Keratinocyte (primary cell): ENCODE results near the gene R3HDM2. TPM values are rescaled to one million over a fixed set of nuclear protein-coding genes. Genes with fewer than 3 reads are reported as not detected.

ENCODE experiments used
- DNase-seq: peaks from one replicate; pipeline ENCODE4 v3.0.0-alpha.2; 2011; ENCODE audit warnings: low read depth, missing footprints, low spot score
- FAIRE-seq: peaks from 2 replicates; lab custom pipeline; 2011; peaks lifted over from hg19 to GRCh38; lab: Jason Lieb, UNC
- H2AFZ ChIP-seq: 2 replicates; pipeline ENCODE4 v1.6.0; 2012; ENCODE audit warnings: low read length, control low read depth, inconsistent platforms; ENCODE audit not compliant: control insufficient read depth
- H3K27ac ChIP-seq: 2 replicates; pipeline ENCODE4 v1.5.1; 2011; ENCODE audit warnings: low read length; ENCODE audit not compliant: control insufficient read depth, insufficient read depth
- H3K27me3 ChIP-seq: 3 replicates; pipeline ENCODE4 v1.6.0; 2011; ENCODE audit warnings: low read length; ENCODE audit not compliant: control insufficient read depth, insufficient read depth; ENCODE audit errors: extremely low read depth
- H3K36me3 ChIP-seq, 2 experiments: 2 replicates in 1 of 2; 3 replicates in 1 of 2; pipeline ENCODE4 v1.5.1; 2011; ENCODE audit warnings: low read length in 2 of 2, mild to moderate bottlenecking in 1 of 2; ENCODE audit not compliant: control insufficient read depth in 2 of 2, insufficient read depth in 2 of 2; ENCODE audit errors: extremely low read depth in 1 of 2
- H3K4me1 ChIP-seq: 3 replicates; pipeline ENCODE4 v1.5.1; 2011; ENCODE audit warnings: low read length; ENCODE audit not compliant: control insufficient read depth, insufficient read depth; ENCODE audit errors: extremely low read depth
- H3K4me2 ChIP-seq: 3 replicates; pipeline ENCODE4 v1.6.0; 2011; ENCODE audit warnings: low read depth, low read length; ENCODE audit not compliant: control insufficient read depth, insufficient read depth; ENCODE audit errors: extremely low read depth
- H3K4me3 ChIP-seq, 3 experiments: fragments of 200-600 bp in 1 of 3; sonication (generic) in 1 of 3; 2 replicates in 2 of 3; 3 replicates in 1 of 3; pipeline ENCODE4 v1.5.1; 2011 to 2016; ENCODE audit warnings: low read length in 3 of 3, mild to moderate bottlenecking in 3 of 3, control low read depth in 2 of 3, inconsistent platforms in 1 of 3, low read depth in 1 of 3, mixed read lengths in 1 of 3, mixed run types in 1 of 3, moderate library complexity in 1 of 3; ENCODE audit not compliant: control insufficient read depth in 2 of 3, insufficient read depth in 2 of 3; ENCODE audit errors: extremely low read depth in 1 of 3
- H3K79me2 ChIP-seq: 2 replicates; pipeline ENCODE4 v1.6.0; 2012; ENCODE audit warnings: low read length; ENCODE audit not compliant: control insufficient read depth, insufficient read depth
- H3K9ac ChIP-seq: 3 replicates; pipeline ENCODE4 v1.6.0; 2011; ENCODE audit warnings: low read length; ENCODE audit not compliant: control insufficient read depth, insufficient read depth; ENCODE audit errors: extremely low read depth
- H3K9me1 ChIP-seq: 3 replicates; pipeline ENCODE4 v1.6.0; 2011; ENCODE audit warnings: low read length; ENCODE audit not compliant: control insufficient read depth, insufficient read depth; ENCODE audit errors: extremely low read depth
- H3K9me3 ChIP-seq: 2 replicates; pipeline ENCODE4 v1.5.1; 2012; ENCODE audit warnings: low read depth, low read length; ENCODE audit not compliant: control insufficient read depth
- H4K20me1 ChIP-seq: 3 replicates; pipeline ENCODE4 v1.6.0; 2011; ENCODE audit warnings: low read length; ENCODE audit not compliant: control insufficient read depth, insufficient read depth; ENCODE audit errors: extremely low read depth
- CTCF ChIP-seq, 3 experiments: IDR thresholded peaks in 1 of 3; conservative IDR thresholded peaks in 1 of 3; optimal IDR thresholded peaks in 1 of 3; 2 replicates in 2 of 3; 3 replicates in 1 of 3; pipeline versions ENCODE3 to v1.5.1; 2011; ENCODE audit warnings: low read length in 3 of 3, mild to moderate bottlenecking in 3 of 3, moderate library complexity in 2 of 3, control low read depth in 1 of 3, inconsistent platforms in 1 of 3; ENCODE audit not compliant: insufficient read depth in 2 of 3; ENCODE audit errors: extremely low read depth in 1 of 3
- EZH2 ChIP-seq: IDR thresholded peaks from one replicate; pipeline ENCODE4 v1.6.1; 2012; ENCODE audit warnings: inconsistent platforms, mild to moderate bottlenecking, low read length, moderate library complexity
- dilution Hi-C: fragments of 300-500 bp; cut with MboI; formaldehyde crosslinking; loops from one replicate; pipeline ENCODE4 v1.7.0; 2020; ENCODE audit warnings: low sequenced_read_pairs; ENCODE audit not compliant: extremely low pct_ligation_motif_present
- polyA plus RNA-seq, 5 experiments: library from polyadenylated mRNA; depleted of rRNA in 3 of 5; stranded (reverse) in 3 of 5; stranded (forward) in 1 of 5; unstranded in 1 of 5; fragments of >200 nt; gene quantifications; 1 replicate in 1 of 5; 2 replicates in 3 of 5; 3 replicates in 1 of 5; pipeline versions ENCODE4 v1.2.1 to v1.2.3, GENCODE V29; 2011 to 2012; ENCODE audit warnings: missing spikeins in 2 of 5, low read depth in 1 of 5, low replicate concordance in 1 of 5

R3HDM2 gene
- polyA plus RNA-seq, 1 donor (not counting 4 experiments of a cell fraction or from before 2014, with no cell fraction given) = 11.1 TPM

GRCh38 chr12:57240066-57240921 is 190.5 kb downstream of the R3HDM2 start:
- dilution Hi-C loops = no loop called here
- no peak for TF ChIP-seq CTCF (optimal IDR thresholded peaks at IDR 0.05 in 1 of 3, IDR thresholded peaks at IDR 0.05 in 1 of 3, conservative IDR thresholded peaks at IDR 0.05 in 1 of 3; ENCODE audit: extremely low read depth in 1 of 3, insufficient read depth in 2 of 3, low read length in 3 of 3)
- no peak for TF ChIP-seq EZH2
- Histone ChIP-seq H2AFZ (peak overlapping the region; percentile 11), H3K36me3 (no peaks in the 10 kb centered on the region), H3K27me3 (peaks cover 57% of the 10 kb centered on the region), H3K79me2 (no peaks in the 10 kb centered on the region), H3K27ac (no peak overlapping the region), H3K9me1 (no peaks in the 10 kb centered on the region), H3K4me2 (peak overlapping the region; percentile 94), H3K9ac (peak overlapping the region; percentile 65), H3K4me3 (peak overlapping the region; percentile 35 to 80 (median 70)), H4K20me1 (no peaks in the 10 kb centered on the region), H3K9me3 (no peaks in the 10 kb centered on the region), H3K4me1 (peaks cover 65% of the 10 kb centered on the region)
- DNase-seq (no peak), FAIRE-seq (no peak)

GRCh38 chr12:57239587-57240065 is 191.2 kb downstream of the R3HDM2 start:
- DNase-seq = no peak
- Histone ChIP-seq H3K4me1 (peaks cover 71% of the 10 kb centered on the region), H3K9ac (peak overlapping the region; percentile 65), H3K79me2 (no peaks in the 10 kb centered on the region), H3K4me2 (peak overlapping the region; percentile 94), H4K20me1 (no peaks in the 10 kb centered on the region), H3K36me3 (peaks cover 0 to 3% of the 10 kb centered on the region in 2 experiments), H3K4me3 (peak overlapping the region; percentile 35 to 80 (median 70)), H3K27me3 (peaks cover 57% of the 10 kb centered on the region), H2AFZ (peak overlapping the region; percentile 9), H3K9me1 (no peaks in the 10 kb centered on the region), H3K9me3 (no peaks in the 10 kb centered on the region), H3K27ac (no peak overlapping the region)
- dilution Hi-C loops = no loop called here
- no peak for TF ChIP-seq CTCF (optimal IDR thresholded peaks at IDR 0.05 in 1 of 3, IDR thresholded peaks at IDR 0.05 in 1 of 3, conservative IDR thresholded peaks at IDR 0.05 in 1 of 3; ENCODE audit: extremely low read depth in 1 of 3, insufficient read depth in 2 of 3, low read length in 3 of 3)
- FAIRE-seq = no peak
